Liver (tissue), 9 donors: Measurements from ENCODE around the gene GRAP. TPM values are rescaled to one million over a fixed set of nuclear protein-coding genes. Genes with fewer than 3 reads are reported as not detected.

Source experiments
- DNase-seq: peaks from one replicate; pipeline ENCODE4 v3.0.0-alpha.2; 2017; ENCODE audit warnings: low spot score
- H3K27ac ChIP-seq, 2 donors: one replicate each; pipeline ENCODE4 v1.7.0; 2013; ENCODE audit warnings: inconsistent platforms in 2 of 2, low read length in 2 of 2, control low read depth in 1 of 2, low read depth in 1 of 2, mild to moderate bottlenecking in 1 of 2
- H3K27me3 ChIP-seq, 4 donors: one replicate each; pipeline versions ENCODE4 v1.6.1 to v1.7.0; 2013; ENCODE audit warnings: low read length in 3 of 4, inconsistent platforms in 1 of 4, mild to moderate bottlenecking in 1 of 4, moderate library complexity in 1 of 4; ENCODE audit not compliant: control insufficient read depth in 4 of 4, insufficient read depth in 4 of 4
- H3K36me3 ChIP-seq, 4 donors: one replicate each; pipeline versions ENCODE4 v1.6.1 to v1.7.0; 2013; ENCODE audit warnings: low read length in 3 of 4, mild to moderate bottlenecking in 3 of 4, low read depth in 1 of 4, moderate library complexity in 1 of 4; ENCODE audit not compliant: control insufficient read depth in 4 of 4, insufficient read depth in 3 of 4
- H3K4me1 ChIP-seq, 4 donors: one replicate each; pipeline versions ENCODE4 v1.6.1 to v1.7.0; 2013; ENCODE audit warnings: low read length in 3 of 4, mild to moderate bottlenecking in 3 of 4, moderate library complexity in 1 of 4; ENCODE audit not compliant: control insufficient read depth in 4 of 4, insufficient read depth in 4 of 4
- H3K4me3 ChIP-seq, 3 donors: one replicate each; pipeline versions ENCODE4 v1.6.1 to v1.7.0; 2013; ENCODE audit warnings: low read length in 3 of 3, control low read depth in 1 of 3, low read depth in 1 of 3, mild to moderate bottlenecking in 1 of 3
- H3K9ac ChIP-seq, 2 donors: one replicate each; pipeline ENCODE4 v1.7.0; 2013; ENCODE audit warnings: low read length in 2 of 2, mild to moderate bottlenecking in 2 of 2, moderate library complexity in 2 of 2, control low read depth in 1 of 2, low read depth in 1 of 2
- H3K9me3 ChIP-seq, 4 donors: one replicate each; pipeline versions ENCODE4 v1.6.1 to v1.7.0; 2013; ENCODE audit warnings: low read length in 3 of 4; ENCODE audit not compliant: control insufficient read depth in 4 of 4
- EGR1 ChIP-seq, 2 donors: IDR thresholded peaks; 2 replicates each; pipeline ENCODE4 v1.6.1; 2016 to 2018; ENCODE audit warnings: antibody characterized with exemption in 2 of 2, low read depth in 2 of 2
- FOXA1 ChIP-seq: IDR thresholded peaks from 2 replicates; pipeline ENCODE4 v1.6.1; 2016; ENCODE audit warnings: antibody characterized with exemption
- FOXA2 ChIP-seq: IDR thresholded peaks from 2 replicates; pipeline ENCODE4 v1.6.1; 2016; ENCODE audit warnings: antibody characterized with exemption
- GABPA ChIP-seq, 2 donors: IDR thresholded peaks in 1 of 2; conservative IDR thresholded peaks in 1 of 2; 2 replicates each; pipeline ENCODE4 v1.6.1; 2016; ENCODE audit warnings: antibody characterized with exemption in 2 of 2, mild to moderate bottlenecking in 1 of 2, moderate library complexity in 1 of 2
- HNF4A ChIP-seq, 2 donors: conservative IDR thresholded peaks; 2 replicates each; pipeline ENCODE4 v1.6.1; 2016; ENCODE audit warnings: antibody characterized with exemption in 2 of 2, mild to moderate bottlenecking in 2 of 2
- HNF4G ChIP-seq: IDR thresholded peaks from 2 replicates; pipeline ENCODE4 v1.6.1; 2016; ENCODE audit warnings: antibody characterized with exemption
- JUND ChIP-seq, 2 donors: IDR thresholded peaks; 2 replicates each; pipeline ENCODE4 v1.6.1; 2016; ENCODE audit warnings: antibody characterized with exemption in 2 of 2
- NR2F2 ChIP-seq: IDR thresholded peaks from 2 replicates; pipeline ENCODE4 v1.6.1; 2016; ENCODE audit warnings: antibody characterized with exemption
- RAD21 ChIP-seq, 2 donors: IDR thresholded peaks; 2 replicates each; pipeline ENCODE4 v1.6.1; 2016; ENCODE audit warnings: antibody characterized with exemption in 2 of 2, mild to moderate bottlenecking in 2 of 2
- RXRA ChIP-seq, 2 donors: IDR thresholded peaks; 2 replicates each; pipeline ENCODE4 v1.6.1; 2017 to 2018; ENCODE audit warnings: antibody characterized with exemption in 2 of 2, mild to moderate bottlenecking in 1 of 2
- SP1 ChIP-seq: IDR thresholded peaks from 2 replicates; pipeline ENCODE4 v1.6.1; 2018; ENCODE audit warnings: antibody characterized with exemption, mild to moderate bottlenecking
- TAF1 ChIP-seq: conservative IDR thresholded peaks from 2 replicates; pipeline ENCODE4 v1.6.1; 2016; ENCODE audit warnings: antibody characterized with exemption, mild to moderate bottlenecking
- YY1 ChIP-seq: IDR thresholded peaks from 2 replicates; pipeline ENCODE4 v1.6.1; 2016; ENCODE audit warnings: antibody characterized with exemption, mild to moderate bottlenecking
- WGBS: extraction: QIAGEN DNeasy Blood & Tissue Kit; methylation state at CpG from one replicate; pipeline ENCODE4 v1.1.7; 2013; 5-methylcytosine and 5-hydroxymethylcytosine counted together
- polyA plus RNA-seq, 2 donors: library from polyadenylated mRNA; stranded (reverse) in 1 of 2; unstranded in 1 of 2; fragments of 200-250 nt in 1 of 2; fragments of >200 nt in 1 of 2; fragmentation: Nextera tagmentation in 1 of 2; extraction: Ambion mirVana in 1 of 2; gene quantifications; one replicate each; pipeline versions ENCODE4 v1.2.1 to v1.2.3, GENCODE V29; 2013 to 2015
- total RNA-seq, 2 donors: library from RNA; depleted of rRNA; stranded (reverse); fragments of >200 nt; gene quantifications; one replicate each; pipeline ENCODE4 v1.2.3, GENCODE V29; 2014
- TF ChIP-seq, protein P1 (sequence below): IDR thresholded peaks from 2 replicates; pipeline ENCODE4 v1.6.1; 2016; ENCODE audit warnings: antibody characterized with exemption
- TF ChIP-seq, protein P2 (sequence below): IDR thresholded peaks from 2 replicates; pipeline ENCODE4 v1.6.1; 2016; ENCODE audit warnings: antibody characterized with exemption
- TF ChIP-seq, protein P3 (sequence below): IDR thresholded peaks from 2 replicates; pipeline ENCODE4 v1.6.1; 2016; ENCODE audit warnings: antibody characterized with exemption
- TF ChIP-seq, protein P4 (sequence below): IDR thresholded peaks from 2 replicates; pipeline ENCODE4 v1.6.1; 2016; ENCODE audit warnings: antibody characterized with exemption, mild to moderate bottlenecking
- donor health status: healthy.
- donor health status: healthy.
- donor health status: healthy.
- donor health status: healthy.
- donor health status: healthy.

Gene GRAP
- total and polyA plus RNA-seq, 4 donors = 1.2 to 6.5 (median 5.2) TPM

DNA sequence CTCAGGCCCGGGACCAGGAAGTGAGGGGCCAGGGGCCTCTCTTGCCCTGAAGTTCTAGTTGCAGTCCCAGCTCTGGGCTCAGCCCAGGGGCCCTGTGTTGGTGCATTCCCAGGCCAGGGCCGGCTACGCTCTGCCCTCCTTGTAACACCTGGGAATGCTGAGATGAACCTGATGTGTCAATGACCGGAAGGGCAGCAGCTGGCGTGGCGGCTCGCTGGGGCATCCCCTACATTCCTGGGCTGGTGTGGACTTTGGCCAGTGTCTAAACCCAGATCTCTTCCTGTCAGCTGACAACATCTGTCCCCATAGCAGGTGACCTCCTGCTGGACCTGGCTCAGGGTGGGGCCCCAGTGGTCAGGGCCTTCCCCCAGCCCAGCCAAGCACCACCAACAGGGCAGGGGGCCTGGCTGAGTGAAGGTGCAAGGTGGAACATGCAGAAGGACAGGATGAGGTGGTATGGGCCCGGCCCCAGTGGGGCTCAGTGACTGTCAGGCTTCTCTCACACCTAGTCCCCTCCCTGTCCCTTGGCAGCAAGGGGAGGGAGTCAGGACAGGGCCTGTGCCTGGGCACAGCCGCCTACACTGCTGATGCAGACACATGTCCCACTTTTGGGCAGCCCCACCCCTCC lies 58.1 kb downstream of the GRAP start:
- Histone ChIP-seq H3K4me3 (no peak overlapping the region), H3K9ac (no peak overlapping the region), H3K36me3 (peaks cover 0 to 5% (median 2%) of the 10 kb centered on the region in 4 donors), H3K9me3 (no peaks in the 10 kb centered on the region), H3K27ac (peak overlapping the region; percentile 69 to 80), H3K4me1 (peaks cover 21 to 59% (median 42%) of the 10 kb centered on the region in 4 donors), H3K27me3 (no peaks in the 10 kb centered on the region)
- DNase-seq = peak; percentile 69
- TF ChIP-seq JUND (IDR thresholded peaks at IDR 0.05) (peak in 1 of 2 donors; percentile 64), YY1 (peak; percentile 33), NR2F2 (peak; percentile 26), FOXA2 (peak; percentile 73), RXRA (IDR thresholded peaks at IDR 0.05) (peak; percentile 100), FOXA1 (no peak), TAF1 (no peak), SP1 (peak; percentile 100), RAD21 (IDR thresholded peaks at IDR 0.05) (peak in 1 of 2 donors; percentile 43), GABPA (IDR thresholded peaks at IDR 0.05 in 1 of 2, conservative IDR thresholded peaks at IDR 0.05 in 1 of 2) (peak in 1 of 2 donors; percentile 78), HNF4G (peak; percentile 95), EGR1 (IDR thresholded peaks at IDR 0.05; ENCODE audit: low read depth in 2 of 2) (peak in 1 of 2 donors; percentile 57), HNF4A (conservative IDR thresholded peaks at IDR 0.05) (peak; percentile 96 to 97)
- TF ChIP-seq, protein P1, sequence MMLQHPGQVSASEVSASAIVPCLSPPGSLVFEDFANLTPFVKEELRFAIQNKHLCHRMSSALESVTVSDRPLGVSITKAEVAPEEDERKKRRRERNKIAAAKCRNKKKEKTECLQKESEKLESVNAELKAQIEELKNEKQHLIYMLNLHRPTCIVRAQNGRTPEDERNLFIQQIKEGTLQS = no peak
- TF ChIP-seq, protein P2, sequence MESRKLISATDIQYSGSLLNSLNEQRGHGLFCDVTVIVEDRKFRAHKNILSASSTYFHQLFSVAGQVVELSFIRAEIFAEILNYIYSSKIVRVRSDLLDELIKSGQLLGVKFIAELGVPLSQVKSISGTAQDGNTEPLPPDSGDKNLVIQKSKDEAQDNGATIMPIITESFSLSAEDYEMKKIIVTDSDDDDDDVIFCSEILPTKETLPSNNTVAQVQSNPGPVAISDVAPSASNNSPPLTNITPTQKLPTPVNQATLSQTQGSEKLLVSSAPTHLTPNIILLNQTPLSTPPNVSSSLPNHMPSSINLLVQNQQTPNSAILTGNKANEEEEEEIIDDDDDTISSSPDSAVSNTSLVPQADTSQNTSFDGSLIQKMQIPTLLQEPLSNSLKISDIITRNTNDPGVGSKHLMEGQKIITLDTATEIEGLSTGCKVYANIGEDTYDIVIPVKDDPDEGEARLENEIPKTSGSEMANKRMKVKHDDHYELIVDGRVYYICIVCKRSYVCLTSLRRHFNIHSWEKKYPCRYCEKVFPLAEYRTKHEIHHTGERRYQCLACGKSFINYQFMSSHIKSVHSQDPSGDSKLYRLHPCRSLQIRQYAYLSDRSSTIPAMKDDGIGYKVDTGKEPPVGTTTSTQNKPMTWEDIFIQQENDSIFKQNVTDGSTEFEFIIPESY = peak; percentile 83
- TF ChIP-seq, protein P3, sequence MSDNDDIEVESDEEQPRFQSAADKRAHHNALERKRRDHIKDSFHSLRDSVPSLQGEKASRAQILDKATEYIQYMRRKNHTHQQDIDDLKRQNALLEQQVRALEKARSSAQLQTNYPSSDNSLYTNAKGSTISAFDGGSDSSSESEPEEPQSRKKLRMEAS = peak; percentile 75
- TF ChIP-seq, protein P4, sequence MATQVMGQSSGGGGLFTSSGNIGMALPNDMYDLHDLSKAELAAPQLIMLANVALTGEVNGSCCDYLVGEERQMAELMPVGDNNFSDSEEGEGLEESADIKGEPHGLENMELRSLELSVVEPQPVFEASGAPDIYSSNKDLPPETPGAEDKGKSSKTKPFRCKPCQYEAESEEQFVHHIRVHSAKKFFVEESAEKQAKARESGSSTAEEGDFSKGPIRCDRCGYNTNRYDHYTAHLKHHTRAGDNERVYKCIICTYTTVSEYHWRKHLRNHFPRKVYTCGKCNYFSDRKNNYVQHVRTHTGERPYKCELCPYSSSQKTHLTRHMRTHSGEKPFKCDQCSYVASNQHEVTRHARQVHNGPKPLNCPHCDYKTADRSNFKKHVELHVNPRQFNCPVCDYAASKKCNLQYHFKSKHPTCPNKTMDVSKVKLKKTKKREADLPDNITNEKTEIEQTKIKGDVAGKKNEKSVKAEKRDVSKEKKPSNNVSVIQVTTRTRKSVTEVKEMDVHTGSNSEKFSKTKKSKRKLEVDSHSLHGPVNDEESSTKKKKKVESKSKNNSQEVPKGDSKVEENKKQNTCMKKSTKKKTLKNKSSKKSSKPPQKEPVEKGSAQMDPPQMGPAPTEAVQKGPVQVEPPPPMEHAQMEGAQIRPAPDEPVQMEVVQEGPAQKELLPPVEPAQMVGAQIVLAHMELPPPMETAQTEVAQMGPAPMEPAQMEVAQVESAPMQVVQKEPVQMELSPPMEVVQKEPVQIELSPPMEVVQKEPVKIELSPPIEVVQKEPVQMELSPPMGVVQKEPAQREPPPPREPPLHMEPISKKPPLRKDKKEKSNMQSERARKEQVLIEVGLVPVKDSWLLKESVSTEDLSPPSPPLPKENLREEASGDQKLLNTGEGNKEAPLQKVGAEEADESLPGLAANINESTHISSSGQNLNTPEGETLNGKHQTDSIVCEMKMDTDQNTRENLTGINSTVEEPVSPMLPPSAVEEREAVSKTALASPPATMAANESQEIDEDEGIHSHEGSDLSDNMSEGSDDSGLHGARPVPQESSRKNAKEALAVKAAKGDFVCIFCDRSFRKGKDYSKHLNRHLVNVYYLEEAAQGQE = no peak
- WGBS = 38% methylated on average over 9 of the region's 9 CpGs

DNA sequence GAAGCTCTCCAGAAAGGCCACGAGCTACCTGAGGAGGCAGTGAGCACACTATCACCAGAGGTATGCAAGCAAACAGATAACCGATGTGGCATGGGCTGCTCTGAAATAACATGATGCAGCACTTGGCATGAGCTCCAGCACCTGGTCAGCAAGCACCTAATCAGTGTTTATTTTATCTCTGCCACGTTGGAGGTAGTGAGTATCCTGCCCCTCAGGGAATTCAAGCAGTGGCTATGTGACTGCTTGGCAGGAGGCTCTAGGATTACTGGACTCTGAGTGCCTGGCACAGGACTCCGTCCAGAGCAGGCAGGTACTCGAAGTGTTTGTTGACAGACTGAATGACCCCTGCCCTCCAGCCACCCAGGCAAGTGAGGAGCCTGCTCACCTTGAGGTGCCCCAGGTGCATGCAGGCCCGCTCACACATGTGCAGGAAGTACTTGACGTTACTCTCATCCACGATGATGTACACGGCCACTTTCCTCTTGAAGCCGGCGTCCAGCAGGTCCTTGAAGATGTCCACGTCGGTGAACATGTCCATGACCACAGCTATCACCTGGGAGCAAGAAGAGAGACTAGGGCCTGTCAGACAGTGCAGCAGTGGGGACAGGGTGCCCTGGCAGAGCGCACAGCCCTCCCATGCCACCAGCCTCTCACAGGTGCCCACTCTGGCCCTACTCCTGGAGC lies 58.8 kb downstream of the GRAP start:
- peaks cover 21 to 56% (median 42%) of the 10 kb centered on the region in 4 donors for H3K4me1 ChIP-seq
- H3K27ac ChIP-seq = peak overlapping the region; percentile 69 to 80
- WGBS = 40% methylated on average over 14 of the region's 14 CpGs
- peaks cover 0 to 5% (median 2%) of the 10 kb centered on the region in 4 donors for H3K36me3 ChIP-seq
- H3K4me3 ChIP-seq = no peak overlapping the region
- no peak overlapping the region for H3K9ac ChIP-seq
- H3K9me3 ChIP-seq = no peaks in the 10 kb centered on the region
- DNase-seq = no peak
- no peaks in the 10 kb centered on the region for H3K27me3 ChIP-seq
- no peak for TF ChIP-seq TAF1
- TF ChIP-seq EGR1 (IDR thresholded peaks at IDR 0.05; ENCODE audit: low read depth in 2 of 2) = no peak
- peak; percentile 80 to 89 for TF ChIP-seq HNF4A (conservative IDR thresholded peaks at IDR 0.05)
- TF ChIP-seq, protein P4 = peak; percentile 37
- peak; percentile 59 for TF ChIP-seq HNF4G
- peak in 1 of 2 donors; percentile 75 for TF ChIP-seq JUND (IDR thresholded peaks at IDR 0.05)
- TF ChIP-seq, protein P3 = peak; percentile 83
- TF ChIP-seq, protein P2 = peak; percentile 2
- TF ChIP-seq GABPA (IDR thresholded peaks at IDR 0.05 in 1 of 2, conservative IDR thresholded peaks at IDR 0.05 in 1 of 2) = peak in 1 of 2 donors; percentile 61
- TF ChIP-seq YY1 = peak; percentile 24
- peak; percentile 74 for TF ChIP-seq SP1
- TF ChIP-seq RAD21 (IDR thresholded peaks at IDR 0.05) = peak in 1 of 2 donors; percentile 60
- peak; percentile 82 for TF ChIP-seq FOXA2
